Measurements from ENCODE around the gene MSMP. TPM values are rescaled to one million over a fixed set of nuclear protein-coding genes. Genes with fewer than 3 reads are reported as not detected.

MSMP gene
- total and polyA plus RNA-seq, 2 experiments from 2014 or later, result not detected

DNA sequence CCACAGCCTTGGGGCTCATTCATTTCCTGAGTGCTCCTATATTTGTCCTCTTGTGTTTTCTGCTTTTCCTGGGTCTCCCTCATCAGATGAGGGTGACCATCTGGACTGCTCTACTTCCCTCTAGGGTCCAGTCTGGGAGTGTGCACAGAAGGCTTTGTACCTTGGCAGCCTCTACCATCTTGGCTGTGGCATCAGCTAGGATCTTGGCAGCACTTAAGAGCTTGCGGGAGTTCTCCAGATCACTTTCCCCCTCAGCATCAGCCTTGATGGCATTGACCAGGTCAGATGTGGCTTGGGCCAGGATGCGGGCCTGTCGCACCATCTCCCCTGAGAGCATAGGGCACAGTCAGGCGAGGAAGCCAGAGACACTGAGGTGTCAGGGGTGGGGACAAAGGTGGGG, 37.8 kb downstream of the MSMP start:
- no peak overlapping the region for H3K4me3 ChIP-seq
- no peak for DNase-seq (ENCODE audit: low spot score)
- H3K27ac ChIP-seq, result no peak overlapping the region
- H3K9me2 ChIP-seq (replicated peaks; ENCODE audit: insufficient read depth), result no peaks in the 10 kb centered on the region
- no peaks in the 10 kb centered on the region for H4K20me1 ChIP-seq (ENCODE audit: insufficient read depth, poor library complexity, severe bottlenecking)
- TF ChIP-seq, protein P1, sequence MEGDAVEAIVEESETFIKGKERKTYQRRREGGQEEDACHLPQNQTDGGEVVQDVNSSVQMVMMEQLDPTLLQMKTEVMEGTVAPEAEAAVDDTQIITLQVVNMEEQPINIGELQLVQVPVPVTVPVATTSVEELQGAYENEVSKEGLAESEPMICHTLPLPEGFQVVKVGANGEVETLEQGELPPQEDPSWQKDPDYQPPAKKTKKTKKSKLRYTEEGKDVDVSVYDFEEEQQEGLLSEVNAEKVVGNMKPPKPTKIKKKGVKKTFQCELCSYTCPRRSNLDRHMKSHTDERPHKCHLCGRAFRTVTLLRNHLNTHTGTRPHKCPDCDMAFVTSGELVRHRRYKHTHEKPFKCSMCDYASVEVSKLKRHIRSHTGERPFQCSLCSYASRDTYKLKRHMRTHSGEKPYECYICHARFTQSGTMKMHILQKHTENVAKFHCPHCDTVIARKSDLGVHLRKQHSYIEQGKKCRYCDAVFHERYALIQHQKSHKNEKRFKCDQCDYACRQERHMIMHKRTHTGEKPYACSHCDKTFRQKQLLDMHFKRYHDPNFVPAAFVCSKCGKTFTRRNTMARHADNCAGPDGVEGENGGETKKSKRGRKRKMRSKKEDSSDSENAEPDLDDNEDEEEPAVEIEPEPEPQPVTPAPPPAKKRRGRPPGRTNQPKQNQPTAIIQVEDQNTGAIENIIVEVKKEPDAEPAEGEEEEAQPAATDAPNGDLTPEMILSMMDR (IDR thresholded peaks at IDR 0.05; ENCODE audit: poor library complexity), result no peak
- TF ChIP-seq EZH2phosphoT487 (IDR thresholded peaks at IDR 0.05; ENCODE audit: low read depth, severe bottlenecking, unreplicated experiment), result no peak
- TF ChIP-seq EZH2 (IDR thresholded peaks at IDR 0.05; ENCODE audit: borderline replicate concordance), result no peak
- H3K9me3 ChIP-seq (ENCODE audit: low read depth), result no peaks in the 10 kb centered on the region
- H3K4me2 ChIP-seq, result no peak overlapping the region
- H2AFZ ChIP-seq, result no peak overlapping the region
- peaks cover 3% of the 10 kb centered on the region for H3K36me3 ChIP-seq (replicated peaks; ENCODE audit: insufficient read depth, low read depth)
- H3K79me2 ChIP-seq, result no peaks in the 10 kb centered on the region
- no peaks in the 10 kb centered on the region for H3K27me3 ChIP-seq
- no peaks in the 10 kb centered on the region for H3K4me1 ChIP-seq (ENCODE audit: insufficient read depth)
- 100% methylated on average over 4 of the region's 4 CpGs for WGBS (ENCODE audit: low lambda C conversion rate, missing lambda C conversion rate)

DNA sequence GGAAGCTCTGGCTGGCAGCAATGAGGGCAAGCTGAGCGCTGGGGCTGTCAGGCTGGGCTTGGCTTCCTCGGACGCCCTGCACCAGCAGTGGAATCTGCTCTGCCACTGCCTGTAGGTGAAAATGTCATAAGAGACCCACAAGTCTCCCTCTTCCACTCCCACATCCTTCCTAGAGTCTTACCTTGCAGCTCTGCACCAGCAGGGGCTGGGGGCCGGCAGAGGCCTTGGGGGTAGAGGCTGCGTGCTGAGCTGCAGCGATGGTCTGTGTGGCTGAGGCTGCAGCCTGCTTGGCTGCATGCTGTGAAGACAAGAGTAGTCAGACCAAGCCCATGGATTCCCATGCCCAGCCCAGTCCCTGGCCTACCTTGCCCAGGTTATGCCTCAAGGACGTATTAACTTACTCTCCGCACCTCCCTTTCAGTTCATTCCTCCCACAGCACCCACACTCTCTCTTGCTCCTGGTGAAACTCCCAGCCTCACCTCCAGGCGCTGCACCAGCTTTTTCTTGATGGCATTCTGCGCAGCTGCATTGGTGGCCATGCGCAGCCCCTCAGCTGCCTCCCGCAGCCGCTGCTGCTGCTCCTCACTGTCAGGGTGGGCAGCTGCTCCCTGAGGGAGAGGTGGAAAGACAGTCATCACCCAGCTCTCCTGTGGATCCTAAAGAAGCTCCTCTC, 39.4 kb downstream of the MSMP start:
- Histone ChIP-seq H3K4me2 (no peak overlapping the region), H3K36me3 (replicated peaks; ENCODE audit: insufficient read depth, low read depth) (peaks cover 3% of the 10 kb centered on the region)

DNA sequence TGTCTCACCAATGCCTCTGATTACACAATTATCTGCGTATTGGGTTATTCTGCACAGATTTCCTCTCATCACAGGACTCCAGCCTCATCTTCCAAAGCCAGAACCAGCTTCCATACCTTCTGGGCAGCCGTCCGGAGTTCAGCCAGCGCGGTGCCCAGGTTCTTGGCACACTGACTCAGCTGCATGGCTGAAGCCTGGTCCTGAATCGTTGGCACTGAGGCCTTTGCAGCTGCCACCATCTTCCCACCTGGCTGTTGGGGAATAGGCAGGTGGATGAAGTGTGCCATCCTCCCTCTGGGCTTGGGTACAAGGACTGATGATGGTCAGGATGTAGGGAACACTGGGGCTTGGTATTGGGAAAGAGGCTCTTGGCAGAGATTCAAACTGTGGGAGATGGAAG, 40.0 kb downstream of the MSMP start:
- peaks cover 3% of the 10 kb centered on the region for H3K36me3 ChIP-seq (replicated peaks; ENCODE audit: insufficient read depth, low read depth)

More for the DNA sequence above, 39.4 kb downstream of the MSMP start:
- Histone ChIP-seq H3K9me3 (ENCODE audit: low read depth) (no peaks in the 10 kb centered on the region), H3K27me3 (no peaks in the 10 kb centered on the region), H3K79me2 (no peaks in the 10 kb centered on the region), H3K4me1 (ENCODE audit: insufficient read depth) (no peaks in the 10 kb centered on the region), H3K9me2 (replicated peaks; ENCODE audit: insufficient read depth) (no peaks in the 10 kb centered on the region), H4K20me1 (ENCODE audit: insufficient read depth, poor library complexity, severe bottlenecking) (no peaks in the 10 kb centered on the region), H3K27ac (no peak overlapping the region), H2AFZ (no peak overlapping the region), H3K4me3 (no peak overlapping the region)
- TF ChIP-seq EZH2phosphoT487 (IDR thresholded peaks at IDR 0.05; ENCODE audit: low read depth, severe bottlenecking, unreplicated experiment) (no peak), EZH2 (IDR thresholded peaks at IDR 0.05; ENCODE audit: borderline replicate concordance) (no peak)
- TF ChIP-seq, protein P1 (IDR thresholded peaks at IDR 0.05; ENCODE audit: poor library complexity), result no peak
- no peak for DNase-seq (ENCODE audit: low spot score)
- 97% methylated on average over 13 of the region's 13 CpGs for WGBS (ENCODE audit: low lambda C conversion rate, missing lambda C conversion rate)

More for the DNA sequence above, 40.0 kb downstream of the MSMP start:
- no peak overlapping the region for H3K4me3 ChIP-seq
- DNase-seq (ENCODE audit: low spot score), result no peak
- no peaks in the 10 kb centered on the region for H3K4me1 ChIP-seq (ENCODE audit: insufficient read depth)
- WGBS (ENCODE audit: low lambda C conversion rate, missing lambda C conversion rate), result 97% methylated on average over 6 of the region's 6 CpGs
- H4K20me1 ChIP-seq (ENCODE audit: insufficient read depth, poor library complexity, severe bottlenecking), result no peaks in the 10 kb centered on the region
- no peak overlapping the region for H2AFZ ChIP-seq
- H3K9me3 ChIP-seq (ENCODE audit: low read depth), result no peaks in the 10 kb centered on the region
- no peak overlapping the region for H3K27ac ChIP-seq
- TF ChIP-seq EZH2phosphoT487 (IDR thresholded peaks at IDR 0.05; ENCODE audit: low read depth, severe bottlenecking, unreplicated experiment) (no peak), EZH2 (IDR thresholded peaks at IDR 0.05; ENCODE audit: borderline replicate concordance) (no peak)
- TF ChIP-seq, protein P1 (IDR thresholded peaks at IDR 0.05; ENCODE audit: poor library complexity), result no peak
- no peaks in the 10 kb centered on the region for H3K27me3 ChIP-seq
- H3K9me2 ChIP-seq (replicated peaks; ENCODE audit: insufficient read depth), result no peaks in the 10 kb centered on the region
- H3K79me2 ChIP-seq, result no peaks in the 10 kb centered on the region
- no peak overlapping the region for H3K4me2 ChIP-seq
